ENCODE data around the gene POLR2F. TPM values are rescaled to one million over a fixed set of nuclear protein-coding genes. Genes with fewer than 3 reads are reported as not detected.

POLR2F gene
- total and polyA plus RNA-seq, 9 donors = 40.3 to 101 (median 65.2) TPM

DNA sequence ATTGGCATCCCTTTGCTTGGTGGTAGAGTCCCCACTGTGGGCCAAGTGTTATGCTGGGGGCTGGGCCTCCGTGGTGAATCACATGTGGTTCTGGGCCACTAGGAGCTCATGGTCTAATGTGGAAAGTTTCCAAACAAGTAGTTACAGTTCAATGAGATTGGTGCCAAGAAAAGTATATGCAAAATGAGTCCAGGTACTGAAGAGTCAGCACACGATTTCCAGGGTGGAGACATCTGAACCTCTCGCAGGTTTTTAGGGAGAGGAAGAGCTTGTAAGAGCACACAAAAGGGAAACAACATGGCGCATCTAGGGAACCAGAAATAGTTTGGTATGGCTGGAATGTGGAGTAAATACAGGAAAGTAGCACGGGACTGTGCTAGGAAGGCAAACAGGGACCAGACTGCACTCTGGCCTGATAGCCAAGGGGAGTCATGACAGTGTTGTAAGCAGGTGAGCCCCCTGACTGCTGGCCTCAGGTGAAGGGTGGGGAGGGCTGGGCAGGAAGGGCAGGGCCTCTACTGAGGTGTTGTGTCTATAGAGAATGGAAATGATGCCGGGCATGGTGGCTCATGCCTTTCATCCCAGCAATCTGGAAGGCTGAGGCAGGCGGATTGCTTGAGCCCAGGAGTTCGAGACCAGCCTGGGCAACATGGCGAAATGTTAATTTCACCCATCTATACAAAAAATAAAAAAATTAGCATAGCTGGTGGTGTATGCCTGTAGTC lies 12.6 kb downstream of the POLR2F start:
- no peak for DNase-seq
- no peaks in the 10 kb centered on the region for H3K36me3 ChIP-seq
- 73 to 79% (median 76%) methylated on average over 9 of the region's 9 CpGs for WGBS, 3 donors
- H3K27ac ChIP-seq = no peak overlapping the region
- TF ChIP-seq, protein P1, sequence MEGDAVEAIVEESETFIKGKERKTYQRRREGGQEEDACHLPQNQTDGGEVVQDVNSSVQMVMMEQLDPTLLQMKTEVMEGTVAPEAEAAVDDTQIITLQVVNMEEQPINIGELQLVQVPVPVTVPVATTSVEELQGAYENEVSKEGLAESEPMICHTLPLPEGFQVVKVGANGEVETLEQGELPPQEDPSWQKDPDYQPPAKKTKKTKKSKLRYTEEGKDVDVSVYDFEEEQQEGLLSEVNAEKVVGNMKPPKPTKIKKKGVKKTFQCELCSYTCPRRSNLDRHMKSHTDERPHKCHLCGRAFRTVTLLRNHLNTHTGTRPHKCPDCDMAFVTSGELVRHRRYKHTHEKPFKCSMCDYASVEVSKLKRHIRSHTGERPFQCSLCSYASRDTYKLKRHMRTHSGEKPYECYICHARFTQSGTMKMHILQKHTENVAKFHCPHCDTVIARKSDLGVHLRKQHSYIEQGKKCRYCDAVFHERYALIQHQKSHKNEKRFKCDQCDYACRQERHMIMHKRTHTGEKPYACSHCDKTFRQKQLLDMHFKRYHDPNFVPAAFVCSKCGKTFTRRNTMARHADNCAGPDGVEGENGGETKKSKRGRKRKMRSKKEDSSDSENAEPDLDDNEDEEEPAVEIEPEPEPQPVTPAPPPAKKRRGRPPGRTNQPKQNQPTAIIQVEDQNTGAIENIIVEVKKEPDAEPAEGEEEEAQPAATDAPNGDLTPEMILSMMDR (IDR thresholded peaks at IDR 0.05) = no peak
- no peaks in the 10 kb centered on the region for H3K27me3 ChIP-seq
- no peak overlapping the region for H3K4me3 ChIP-seq
- H3K9me3 ChIP-seq = no peaks in the 10 kb centered on the region
- no peaks in the 10 kb centered on the region for H3K4me1 ChIP-seq (ENCODE audit: insufficient read depth)
- intact Hi-C loops (cut with DNase I) = loop anchor here in 3 of 4 donors (5.0 to 10.0 kb wide), 2 partner anchors 149 to 151 kb away; no protein-coding TSS in a partner anchor

- intact Hi-C loops (cut with DNase I) = loop anchor here in 3 of 4 donors (5.0 to 10.0 kb wide), 2 partner anchors 150 to 152 kb away; no protein-coding TSS in a partner anchor
- TF ChIP-seq EP300 (IDR thresholded peaks at IDR 0.05) (no peak), POLR2A (IDR thresholded peaks at IDR 0.05) (no peak)
- TF ChIP-seq, protein P1 (IDR thresholded peaks at IDR 0.05) = no peak
- no peak for DNase-seq
- no peaks in the 10 kb centered on the region for H3K4me1 ChIP-seq (ENCODE audit: insufficient read depth)
- 45 to 57% (median 57%) methylated on average over 1 of the region's 1 CpG for whole genome bisulfite sequencing, 3 donors
- no peaks in the 10 kb centered on the region for H3K9me3 ChIP-seq
- no peak overlapping the region for H3K4me3 ChIP-seq
- no peak overlapping the region for H3K27ac ChIP-seq
- no peaks in the 10 kb centered on the region for H3K27me3 ChIP-seq
- no peaks in the 10 kb centered on the region for H3K36me3 ChIP-seq
Measured at GRCh38 chr22:37967147-37967546, 13.6 kb downstream of the POLR2F start.

GRCh38 chr22:37967637-37968451 lies 14.3 kb downstream of the POLR2F start:
- Histone ChIP-seq H3K36me3 (no peaks in the 10 kb centered on the region), H3K4me1 (ENCODE audit: insufficient read depth) (no peaks in the 10 kb centered on the region), H3K4me3 (no peak overlapping the region), H3K9me3 (no peaks in the 10 kb centered on the region), H3K27me3 (no peaks in the 10 kb centered on the region), H3K27ac (no peak overlapping the region)
- intact Hi-C loops (cut with DNase I) = loop anchor here in 3 of 4 donors (5.0 to 10.0 kb wide), 2 partner anchors 151 to 153 kb away; no protein-coding TSS in a partner anchor
- TF ChIP-seq POLR2A (IDR thresholded peaks at IDR 0.05) (no peak), EP300 (IDR thresholded peaks at IDR 0.05) (no peak)
- TF ChIP-seq, protein P1 (IDR thresholded peaks at IDR 0.05) = no peak
- no peak for DNase-seq
- WGBS, 3 donors = 83 to 88% (median 87%) methylated on average over 14 of the region's 14 CpGs

DNA sequence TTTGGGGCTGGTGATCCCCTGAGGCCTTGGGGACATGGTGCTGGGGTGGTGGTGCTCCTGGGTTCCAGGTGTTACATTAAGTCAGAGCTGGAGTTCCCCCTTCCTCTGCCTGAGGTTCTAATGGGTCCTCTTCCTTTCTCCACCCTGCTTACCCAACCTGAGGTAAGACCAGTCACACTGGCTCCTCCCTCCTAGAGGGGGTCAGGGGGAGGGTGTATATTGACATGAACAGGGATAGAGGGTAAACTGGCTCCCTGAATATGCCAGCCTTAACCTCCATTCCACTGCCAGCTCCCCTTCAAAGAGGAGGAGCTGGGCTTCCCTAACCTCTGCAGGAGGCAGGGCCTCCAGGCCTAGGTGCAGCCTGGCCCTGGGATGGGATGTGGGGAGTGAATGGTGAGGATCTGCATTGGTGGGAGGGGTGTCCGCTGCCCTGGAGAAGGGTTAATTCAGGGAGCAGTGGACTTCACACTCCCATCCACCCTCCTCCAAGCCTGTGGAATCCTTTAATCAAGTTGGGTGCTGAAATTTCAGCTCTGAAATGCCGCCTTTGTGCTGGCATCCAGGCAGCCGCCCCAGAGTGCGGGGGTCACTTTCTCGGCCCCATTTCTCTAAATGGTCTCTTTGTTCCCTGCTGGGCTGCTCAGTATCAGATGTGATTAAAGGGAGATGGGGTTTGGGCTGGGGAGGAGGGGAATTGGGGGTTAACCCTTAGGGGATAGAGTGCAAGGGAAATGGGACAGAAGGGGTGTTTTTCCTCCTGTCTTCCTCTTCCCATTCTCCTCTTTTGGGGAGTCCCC lies 15.2 kb downstream of the POLR2F start:
- intact Hi-C loops (cut with DNase I) = loop anchor here in 3 of 4 donors (5.0 to 10.0 kb wide), 2 partner anchors 151 to 154 kb away; no protein-coding TSS in a partner anchor
- Histone ChIP-seq H3K4me3 (no peak overlapping the region), H3K27ac (no peak overlapping the region), H3K4me1 (ENCODE audit: insufficient read depth) (no peaks in the 10 kb centered on the region), H3K27me3 (no peaks in the 10 kb centered on the region), H3K9me3 (no peaks in the 10 kb centered on the region), H3K36me3 (no peaks in the 10 kb centered on the region)
- 92 to 97% (median 96%) methylated on average over 5 of the region's 5 CpGs for WGBS, 3 donors
- TF ChIP-seq EP300 (IDR thresholded peaks at IDR 0.05) (no peak), POLR2A (IDR thresholded peaks at IDR 0.05) (no peak)
- TF ChIP-seq, protein P1 (IDR thresholded peaks at IDR 0.05) = no peak
- no peak for DNase-seq
